Measurements from ENCODE around the gene WWOX.

The WWOX gene

DNA sequence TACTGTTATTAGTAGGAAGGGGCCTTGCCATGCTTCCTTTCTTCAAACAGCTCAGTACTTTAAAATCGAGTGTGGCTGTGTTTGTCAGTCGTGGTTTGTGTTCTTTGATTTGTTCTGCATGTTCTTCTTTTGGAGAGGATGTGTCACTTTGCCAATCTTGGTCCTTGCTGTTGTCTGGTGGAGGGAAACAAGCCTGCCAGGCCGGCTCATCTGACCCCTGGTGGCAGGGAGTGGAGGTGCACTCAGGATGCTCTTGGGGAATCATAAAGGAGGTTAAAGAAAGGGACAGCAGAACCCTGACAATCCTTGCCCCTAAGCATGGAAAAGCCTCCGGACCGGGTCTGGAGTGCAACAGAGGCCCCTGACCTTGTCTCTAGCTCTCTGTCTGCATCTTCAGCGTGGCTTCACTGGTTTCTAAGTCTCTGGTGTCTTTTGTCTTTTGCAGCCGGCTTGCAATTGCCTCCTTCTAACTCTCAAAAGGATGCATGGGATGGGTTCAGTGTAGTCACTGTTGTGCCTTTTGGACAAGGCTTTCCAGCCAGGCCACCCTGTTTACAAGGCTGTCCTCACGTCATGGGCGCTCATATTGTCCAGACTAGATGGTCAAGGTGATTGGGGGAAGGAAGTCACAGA is 135.8 kb downstream of the WWOX start:
- DNase-seq, result peak; percentile 53

- no peak for DNase-seq
These were observed 136.4 kb downstream of the WWOX start for GRCh38 chr16:78235876-78236275.

DNA sequence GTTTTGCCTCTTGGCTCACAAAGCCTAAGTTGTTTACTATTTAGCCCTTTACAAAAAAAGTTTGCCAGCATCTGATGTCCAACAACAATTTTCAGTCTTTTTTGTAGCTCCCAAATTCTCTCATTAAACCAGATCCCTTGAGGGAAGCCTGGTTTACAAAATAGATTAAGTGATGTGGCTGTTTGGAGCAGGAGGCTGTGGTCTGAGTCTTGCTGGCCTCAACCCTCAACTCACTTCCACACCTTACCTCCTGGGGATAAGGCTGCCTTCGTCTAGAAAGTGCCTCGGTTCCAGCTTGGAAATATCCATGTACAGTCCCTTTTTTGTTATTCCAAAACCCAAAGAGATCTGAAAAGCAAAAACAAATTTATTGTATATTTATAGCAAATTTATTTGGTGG is 138.4 kb downstream of the WWOX start:
- DNase-seq, result no peak

- no peak for DNase-seq
These were observed 141.2 kb downstream of the WWOX start for GRCh38 chr16:78240459-78241222.

DNA sequence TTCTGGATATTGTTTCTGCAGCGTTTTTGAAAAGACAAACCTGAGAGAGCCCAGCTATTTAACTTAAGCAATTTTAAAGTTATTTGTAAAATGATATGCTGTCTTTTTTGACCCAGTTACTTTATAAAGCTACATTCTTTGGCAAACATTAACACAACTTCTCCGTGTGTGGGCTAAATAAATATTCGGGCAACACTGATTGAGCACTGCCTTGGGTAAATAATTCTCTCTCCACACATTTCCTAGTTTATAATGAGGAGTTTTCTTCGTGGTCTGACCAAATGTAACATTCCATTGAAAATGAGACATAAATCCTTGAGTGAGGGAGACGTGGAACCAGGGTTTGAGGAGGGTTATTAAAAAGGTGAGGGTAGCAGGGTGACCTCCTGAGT is 142.8 kb downstream of the WWOX start:
- no peak for DNase-seq

GRCh38 chr16:78244131-78244895 is 144.9 kb downstream of the WWOX start:
- no peak for DNase-seq

DNA sequence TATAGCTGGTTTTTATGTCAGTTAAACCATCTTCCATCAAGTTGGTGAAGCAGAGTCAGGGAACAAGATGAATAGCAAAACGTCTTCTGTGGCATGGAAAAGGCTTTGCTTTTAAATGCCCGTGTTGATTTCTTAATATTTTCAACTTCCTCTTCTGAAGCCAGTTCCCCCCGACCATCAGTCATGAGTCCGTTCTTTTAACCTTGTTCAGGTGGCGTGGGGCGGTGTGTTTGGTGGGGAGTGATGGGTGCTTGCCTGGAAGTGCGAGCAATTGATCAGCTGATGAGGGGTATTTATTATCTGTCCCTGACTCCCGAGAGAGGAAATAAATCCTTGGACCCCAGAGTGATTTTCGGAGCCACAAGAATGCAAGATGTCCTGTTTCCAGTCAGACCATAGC is 147.1 kb downstream of the WWOX start:
- DNase-seq, result no peak

- DNase-seq, result no peak
These were observed 149.6 kb downstream of the WWOX start for GRCh38 chr16:78249056-78249455.

DNA sequence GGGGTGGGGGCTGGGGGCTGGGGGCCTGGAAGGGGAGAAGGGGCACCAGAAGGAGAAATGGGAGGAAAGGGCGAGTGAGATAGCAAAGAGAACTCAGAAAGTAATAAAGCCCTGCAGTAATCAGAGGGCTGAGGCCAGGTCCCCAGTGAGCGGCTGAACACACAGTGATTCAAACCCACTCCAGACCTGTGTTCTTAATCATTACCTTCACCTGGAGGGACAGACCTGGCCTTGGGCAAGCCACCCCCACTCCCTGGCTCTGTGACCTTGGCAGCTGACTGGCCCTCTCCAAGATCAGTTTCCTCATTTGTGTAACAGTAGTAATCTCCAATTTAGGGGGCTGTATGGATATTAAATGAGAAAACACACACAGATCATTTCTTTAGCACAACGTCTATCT is 150.4 kb downstream of the WWOX start:
- DNase-seq, result no peak

DNA sequence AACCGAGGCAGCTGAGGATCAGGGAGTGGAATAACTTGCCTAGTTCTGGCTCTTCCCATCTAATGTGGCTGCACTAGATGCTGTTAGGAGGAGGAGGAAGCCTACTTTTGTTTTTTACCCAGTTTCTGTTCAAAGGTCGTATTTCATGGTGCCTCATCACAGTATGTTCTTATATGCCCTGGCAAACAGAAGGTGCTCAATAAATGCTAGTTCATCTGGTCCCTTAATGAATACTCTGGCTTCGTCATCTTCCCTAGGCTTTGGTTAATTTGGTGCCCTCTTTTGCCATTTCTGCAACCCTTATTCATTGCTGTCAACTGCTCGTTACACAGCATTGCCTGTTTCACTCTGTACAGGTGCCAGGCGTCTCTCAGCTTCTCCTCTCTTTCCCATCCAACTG is 151.7 kb downstream of the WWOX start:
- no peak for DNase-seq

GRCh38 chr16:78252757-78253156 is 153.3 kb downstream of the WWOX start:
- DNase-seq, result no peak

DNA sequence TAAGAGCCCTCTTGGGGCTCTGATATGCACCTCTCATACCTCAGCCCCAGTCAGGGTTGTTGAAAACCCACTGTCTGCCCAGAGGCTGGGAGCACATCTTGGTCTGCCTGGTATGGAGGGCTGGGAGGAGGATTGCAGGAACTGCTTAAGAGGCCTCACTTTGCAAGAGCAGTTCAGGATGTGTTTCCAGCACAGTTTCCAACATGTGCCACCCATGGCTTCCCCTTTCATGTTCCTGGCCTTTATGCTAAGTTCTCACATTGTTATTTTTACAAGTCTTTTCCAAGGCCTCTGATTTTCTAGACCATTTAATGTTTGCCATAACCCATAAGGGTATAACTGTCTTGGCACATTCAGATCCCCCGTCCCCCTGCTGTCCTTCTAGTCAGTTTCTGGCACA is 155.4 kb downstream of the WWOX start:
- peak; percentile 52 for DNase-seq

- no peak for DNase-seq
These were observed 157.4 kb downstream of the WWOX start for GRCh38 chr16:78256686-78257375.

- DNase-seq, result no peak
These were observed 157.9 kb downstream of the WWOX start for GRCh38 chr16:78257376-78257728.

DNA sequence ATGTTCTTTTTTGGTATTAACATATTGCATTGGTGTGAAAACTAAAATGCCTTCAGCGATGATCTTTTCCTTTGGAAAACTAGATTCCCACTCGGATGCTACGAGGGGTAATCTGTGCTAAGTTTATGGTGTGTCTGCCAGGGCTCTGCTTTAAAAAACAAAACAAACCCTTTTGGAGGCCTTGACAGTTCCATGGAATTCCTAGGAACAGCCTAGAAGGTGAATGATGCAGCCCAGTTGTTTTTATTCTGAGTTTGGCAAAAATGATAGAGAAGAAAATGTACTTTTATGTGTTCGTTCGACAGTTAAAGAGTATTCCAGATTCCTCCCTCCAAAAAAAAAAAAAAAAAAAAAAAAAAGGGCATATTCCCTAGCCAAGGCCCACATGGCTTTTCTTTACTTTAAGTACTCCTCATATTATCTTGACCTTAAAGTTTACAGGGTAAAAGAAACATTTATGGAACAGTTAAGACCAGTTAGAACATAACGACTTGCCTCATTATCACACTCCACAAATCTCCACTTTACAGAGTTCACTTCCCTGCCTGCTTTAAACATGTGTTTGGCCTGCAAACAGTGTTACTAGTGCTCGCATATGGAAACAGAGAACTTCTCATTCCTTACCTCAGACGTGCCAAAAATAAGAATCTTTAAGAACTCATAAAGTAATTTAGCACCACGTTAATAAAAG is 159.1 kb downstream of the WWOX start:
- peak; percentile 50 for DNase-seq

- DNase-seq, result no peak
These were observed 160.4 kb downstream of the WWOX start for GRCh38 chr16:78259873-78260272.

DNA sequence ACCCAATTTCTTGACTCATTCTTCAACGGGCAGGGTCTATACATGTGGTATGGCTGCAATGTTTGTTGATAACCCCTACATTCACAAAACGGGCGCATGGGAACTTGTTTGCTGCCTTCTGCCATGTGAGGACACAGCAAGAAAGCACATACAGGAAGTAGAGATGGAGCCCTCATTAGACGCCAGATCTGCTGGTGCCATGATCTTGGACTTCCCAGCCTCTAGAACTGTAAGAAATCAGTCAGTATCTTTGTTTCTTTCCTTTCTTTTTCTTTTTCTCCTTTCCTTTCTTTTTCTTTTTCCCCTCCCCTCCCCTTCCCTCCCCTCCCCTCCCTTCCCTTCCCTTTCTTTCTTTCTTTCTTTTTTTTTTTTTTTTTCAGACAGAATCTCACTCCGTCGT is 165.2 kb downstream of the WWOX start:
- DNase-seq, result no peak

GRCh38 chr16:78269256-78269655 is 169.8 kb downstream of the WWOX start:
- DNase-seq, result no peak

DNA sequence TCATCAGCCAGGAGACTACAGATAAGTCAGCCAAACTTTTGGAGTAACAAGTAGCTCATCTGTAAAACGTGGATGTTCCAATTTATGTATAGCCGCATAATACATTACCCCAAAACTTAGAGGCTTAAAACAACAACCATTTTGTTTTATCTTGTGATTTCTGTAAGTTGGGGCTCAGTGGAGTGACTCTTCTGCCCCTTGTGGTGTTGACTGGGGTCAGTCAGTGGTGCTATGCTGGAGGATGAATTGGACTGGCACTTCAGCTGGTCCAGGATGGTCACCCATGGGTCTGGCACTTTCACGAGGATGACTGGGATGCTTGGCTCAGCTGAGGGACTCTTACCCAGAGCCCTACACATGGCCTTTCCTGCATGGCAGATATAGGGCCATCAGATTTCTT is 172.5 kb downstream of the WWOX start:
- no peak for DNase-seq

DNA sequence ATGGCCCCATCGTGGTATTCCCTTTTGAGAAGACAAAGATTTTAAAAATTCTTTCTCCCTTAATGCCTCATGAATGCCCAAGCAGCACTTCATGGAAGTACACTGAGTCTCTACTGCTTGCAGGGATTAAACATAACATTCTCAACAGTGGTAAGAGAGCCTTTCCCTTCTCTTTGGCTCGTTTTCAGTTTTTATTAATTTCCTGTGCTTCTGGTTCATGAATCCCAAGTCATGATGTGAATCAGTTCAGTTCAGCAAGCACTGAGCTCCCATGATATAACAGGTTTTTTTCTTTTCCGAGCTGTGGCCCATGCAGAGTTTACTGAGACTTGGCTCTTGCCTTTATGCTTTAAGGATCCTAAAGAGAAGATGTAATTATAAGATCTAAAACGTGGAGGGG is 175.3 kb downstream of the WWOX start:
- no peak for DNase-seq

DNA sequence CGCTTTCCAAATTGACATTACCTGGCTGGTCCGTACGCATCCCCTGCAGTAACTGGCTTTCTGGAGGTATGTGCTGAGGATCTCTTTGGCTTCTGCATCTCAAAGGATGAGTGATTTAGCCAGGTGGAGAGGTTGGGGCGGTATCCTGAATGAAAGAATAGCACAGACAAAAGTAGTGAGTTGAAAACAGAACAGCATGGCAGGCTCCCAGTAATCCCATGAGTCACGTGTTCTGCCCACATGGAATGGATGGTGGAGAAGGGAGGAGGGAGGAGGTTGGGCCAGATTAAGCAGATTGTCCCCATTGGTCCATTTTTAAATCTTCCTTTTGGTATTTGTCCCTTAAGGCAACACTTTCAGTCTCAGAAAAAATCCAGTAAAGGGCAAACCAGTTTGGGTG is 176.0 kb downstream of the WWOX start:
- no peak for DNase-seq

DNA sequence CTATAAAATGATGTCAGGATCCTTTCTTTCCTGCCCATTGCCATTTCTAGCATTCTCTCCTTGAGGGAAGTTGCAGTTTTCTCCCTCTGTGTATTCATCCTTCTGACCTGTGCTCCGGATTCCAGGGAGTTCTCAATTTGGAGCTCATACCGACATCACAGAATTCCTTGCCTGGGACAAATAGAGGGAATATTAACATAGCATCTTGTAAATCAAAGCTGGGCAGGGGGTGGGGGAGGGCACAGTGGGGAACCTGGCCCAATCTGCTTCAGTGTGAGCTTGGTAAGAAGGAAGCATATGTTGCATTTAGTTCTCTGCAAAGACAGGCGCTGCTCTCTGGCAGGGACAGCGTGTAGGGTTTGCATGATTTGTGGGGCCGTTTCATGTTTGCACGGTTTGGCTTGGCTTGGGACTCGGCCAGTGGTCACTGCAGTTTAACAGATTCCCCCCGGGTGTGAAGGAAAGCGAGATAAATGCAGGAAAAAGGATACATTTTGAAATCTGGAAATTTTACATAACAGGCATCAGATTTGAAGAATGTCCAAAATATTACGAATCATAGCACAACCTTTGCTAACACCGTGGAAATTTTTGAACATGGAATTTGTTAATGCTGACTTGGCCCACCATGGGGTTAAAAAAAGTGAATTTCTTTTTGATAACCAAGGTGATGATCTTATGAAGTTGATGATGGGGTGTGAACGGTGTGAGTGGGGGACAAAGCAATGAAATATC is 178.0 kb downstream of the WWOX start:
- peak; percentile 69 for DNase-seq
